ENCODE data around the gene E2F1.

Gene E2F1, protein sequence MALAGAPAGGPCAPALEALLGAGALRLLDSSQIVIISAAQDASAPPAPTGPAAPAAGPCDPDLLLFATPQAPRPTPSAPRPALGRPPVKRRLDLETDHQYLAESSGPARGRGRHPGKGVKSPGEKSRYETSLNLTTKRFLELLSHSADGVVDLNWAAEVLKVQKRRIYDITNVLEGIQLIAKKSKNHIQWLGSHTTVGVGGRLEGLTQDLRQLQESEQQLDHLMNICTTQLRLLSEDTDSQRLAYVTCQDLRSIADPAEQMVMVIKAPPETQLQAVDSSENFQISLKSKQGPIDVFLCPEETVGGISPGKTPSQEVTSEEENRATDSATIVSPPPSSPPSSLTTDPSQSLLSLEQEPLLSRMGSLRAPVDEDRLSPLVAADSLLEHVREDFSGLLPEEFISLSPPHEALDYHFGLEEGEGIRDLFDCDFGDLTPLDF

DNA sequence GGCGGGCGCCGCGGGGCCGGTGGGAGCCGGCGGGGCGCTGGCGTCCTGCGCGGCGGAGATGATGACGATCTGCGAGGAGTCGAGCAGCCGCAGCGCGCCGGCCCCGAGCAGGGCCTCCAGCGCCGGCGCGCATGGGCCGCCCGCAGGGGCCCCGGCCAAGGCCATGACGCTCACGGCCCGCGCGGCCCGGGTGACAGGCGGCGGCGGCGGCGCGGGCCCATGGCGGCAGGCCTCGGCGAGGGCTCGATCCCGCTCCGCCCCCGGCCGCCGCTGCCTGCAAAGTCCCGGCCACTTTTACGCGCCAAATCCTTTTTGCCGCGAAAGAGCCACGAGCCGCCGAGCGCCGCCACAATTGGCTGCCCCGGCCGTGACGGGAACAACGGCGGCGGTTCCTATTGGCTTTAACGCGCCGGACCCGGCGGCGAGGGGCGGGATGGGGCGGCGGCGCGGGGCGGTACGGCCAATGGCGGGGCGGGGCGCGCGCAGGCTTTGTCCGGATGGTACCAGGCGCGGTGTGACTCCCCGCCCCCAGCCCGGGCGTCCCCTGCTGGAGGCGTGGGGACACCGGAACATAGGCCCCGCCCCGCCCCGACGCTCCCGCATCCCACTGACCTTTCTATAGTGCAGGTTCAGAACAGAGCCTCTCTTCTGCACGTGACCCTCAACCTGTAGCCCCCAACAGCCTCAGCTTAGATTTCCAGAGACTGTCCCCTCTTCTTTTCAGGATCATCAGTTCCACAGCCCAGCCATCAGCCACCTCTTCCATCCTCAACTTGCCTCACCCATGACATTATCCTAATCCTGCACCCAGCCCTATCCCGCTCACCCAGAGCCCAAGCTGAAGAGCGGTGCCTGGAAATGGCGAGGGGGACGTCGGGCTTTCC lies at the start of gene E2F1:
Gene E2F1, minus strand, starts transcription at position 286 of the 884 bp plus-strand sequence. Its CDS starts 121 bp downstream, at position 165.
- peak; percentile 95 for DNase-seq

DNA sequence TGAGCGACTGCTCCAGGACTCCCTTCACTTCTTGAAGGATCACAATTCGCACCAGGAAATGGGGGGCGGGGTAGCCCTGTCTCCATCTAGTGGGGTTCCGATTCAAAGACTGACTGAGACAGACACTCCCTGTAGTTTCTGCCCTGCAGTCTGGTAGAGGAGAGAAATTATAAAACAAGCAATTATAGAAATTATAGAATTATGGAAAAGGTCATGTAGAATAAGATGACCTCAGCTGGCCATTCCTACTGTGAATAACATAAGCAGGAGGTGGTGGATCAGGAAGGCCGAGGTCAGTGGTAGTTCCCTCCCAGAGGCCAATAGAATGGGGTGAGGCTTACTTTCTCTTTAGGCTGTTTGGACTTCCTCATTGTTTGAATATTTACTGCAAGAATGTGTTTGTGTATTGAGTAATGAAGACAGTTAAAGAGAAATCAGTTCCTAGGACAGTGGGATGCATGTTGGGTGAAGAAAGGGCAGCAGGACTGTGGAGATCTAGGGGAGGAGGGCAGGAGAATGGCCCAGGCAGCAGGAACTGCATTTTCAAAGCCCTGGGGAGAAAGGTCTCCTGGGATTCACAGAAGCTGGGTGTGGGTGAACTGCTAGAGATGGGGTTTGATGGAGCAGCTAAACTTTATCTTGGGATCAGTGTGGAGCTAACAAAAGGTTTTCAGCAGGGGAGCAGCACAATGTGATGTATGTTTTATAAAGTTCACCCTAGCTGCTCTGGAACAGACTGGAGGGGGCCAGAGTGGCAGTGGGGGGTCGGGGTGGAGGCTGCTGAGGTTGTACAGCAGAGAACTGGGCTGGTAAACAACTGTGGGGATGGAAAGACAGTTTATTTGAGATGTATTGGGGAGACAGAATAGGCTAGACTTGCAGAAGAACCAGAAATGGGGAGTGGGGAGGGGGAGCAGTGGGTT lies 47.7 kb upstream of the E2F1 start:
- DNase-seq: no peak

DNA sequence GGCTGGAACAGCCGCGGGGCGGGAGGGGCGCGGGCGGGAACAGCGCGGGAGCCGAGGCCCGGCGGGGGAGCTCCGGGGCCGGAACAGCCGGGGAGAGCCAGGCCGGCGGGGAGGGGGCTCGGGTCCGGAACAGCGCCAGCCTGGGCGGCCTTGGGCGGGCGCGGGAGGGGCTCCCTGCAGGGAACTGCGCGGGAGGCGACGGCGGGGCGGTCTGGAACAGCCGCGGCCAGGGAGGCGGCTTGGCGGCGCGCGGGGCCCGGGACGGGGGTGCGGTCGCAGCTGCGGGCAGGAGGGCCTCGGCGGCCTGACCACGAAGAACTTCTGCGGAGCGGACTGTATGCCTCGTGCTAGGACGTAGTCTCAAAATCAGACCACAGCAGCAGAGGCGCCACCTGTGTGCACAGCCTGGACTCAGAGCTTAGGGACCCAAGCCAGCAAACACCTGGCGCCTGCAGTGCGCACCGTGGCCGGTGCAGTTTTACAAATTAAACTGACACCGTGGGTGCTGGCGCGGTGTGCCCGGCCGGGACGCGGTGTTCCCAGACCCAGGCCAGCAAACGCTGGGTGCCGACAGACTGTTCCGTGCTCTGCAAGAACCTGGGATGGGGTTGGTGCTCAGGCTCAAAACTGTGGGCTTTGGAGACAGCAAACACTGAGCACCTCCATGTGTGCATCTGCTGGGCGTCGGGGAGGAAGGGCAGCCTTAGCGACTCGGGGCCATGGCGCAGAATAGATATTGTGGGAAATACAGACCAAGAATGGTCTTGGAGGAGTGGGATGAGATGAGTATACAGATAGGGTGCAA lies 46.2 kb upstream of the E2F1 start:
- DNase-seq: peak; percentile 83

DNA sequence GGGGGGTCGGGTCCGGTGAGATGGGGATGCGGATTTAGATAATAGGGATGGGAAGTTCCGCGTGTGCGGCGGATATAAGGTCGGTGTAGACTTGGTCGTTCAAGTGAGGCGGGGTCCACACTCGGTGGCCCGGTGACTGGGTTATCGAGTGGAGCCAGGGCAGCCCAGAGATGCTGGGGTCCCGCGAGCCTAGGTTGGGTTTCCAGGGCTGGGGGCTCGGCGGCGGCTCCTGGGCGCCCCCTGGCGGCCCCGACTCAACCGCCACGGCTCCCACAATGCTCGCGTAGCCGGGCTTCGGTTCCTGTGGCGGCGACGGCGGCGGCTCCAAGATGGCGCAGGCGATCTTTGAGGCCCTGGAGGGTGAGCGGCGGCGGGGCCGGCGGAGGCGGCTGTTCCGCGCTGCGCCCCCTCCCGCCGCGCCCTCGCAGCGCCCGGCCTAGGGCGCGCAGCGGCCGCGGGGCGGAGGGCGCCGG lies 45.5 kb upstream of the E2F1 start, which contains the start of gene ZNF341:
Gene ZNF341, plus strand, starts transcription at position 304 of the 473 bp plus-strand sequence. Its CDS starts 26 bp downstream, at position 330.
- DNase-seq: peak; percentile 89

DNA sequence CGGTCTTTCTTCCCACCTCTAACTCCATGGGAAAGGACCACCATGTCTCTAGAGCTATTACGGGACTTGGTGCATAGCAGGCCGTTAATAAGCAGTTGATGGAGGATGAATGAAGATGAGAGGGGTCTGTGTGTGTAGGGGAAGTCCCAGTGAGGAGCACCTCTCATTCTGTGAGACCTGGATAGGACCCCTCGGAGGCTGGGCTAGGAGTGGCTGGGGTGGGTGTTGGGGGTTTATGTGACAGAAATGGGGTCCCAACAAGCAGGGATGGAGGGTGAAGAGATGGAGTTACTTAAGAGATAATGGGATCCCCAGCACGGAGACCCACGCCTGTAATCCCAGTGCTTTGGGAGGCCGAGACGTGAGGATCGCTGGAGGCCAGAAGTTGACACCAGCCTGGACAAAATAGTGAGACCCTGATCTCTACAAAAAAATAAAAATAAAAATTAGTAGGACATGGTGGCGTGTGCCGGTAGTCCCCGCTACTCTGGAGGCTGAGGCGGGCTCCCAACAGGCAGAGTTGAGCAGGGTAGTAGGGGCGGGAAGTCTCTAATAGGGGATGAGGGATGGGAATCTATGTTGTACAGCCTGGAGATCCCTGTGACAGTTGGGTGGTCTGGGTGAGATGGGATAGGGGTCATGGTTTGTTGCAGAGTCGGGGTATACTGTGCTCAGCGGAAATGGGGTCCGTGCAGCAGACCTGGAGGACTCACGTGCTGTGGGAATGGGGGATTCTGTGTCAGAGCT lies 44.9 kb upstream of the E2F1 start:
- DNase-seq: no peak

DNA sequence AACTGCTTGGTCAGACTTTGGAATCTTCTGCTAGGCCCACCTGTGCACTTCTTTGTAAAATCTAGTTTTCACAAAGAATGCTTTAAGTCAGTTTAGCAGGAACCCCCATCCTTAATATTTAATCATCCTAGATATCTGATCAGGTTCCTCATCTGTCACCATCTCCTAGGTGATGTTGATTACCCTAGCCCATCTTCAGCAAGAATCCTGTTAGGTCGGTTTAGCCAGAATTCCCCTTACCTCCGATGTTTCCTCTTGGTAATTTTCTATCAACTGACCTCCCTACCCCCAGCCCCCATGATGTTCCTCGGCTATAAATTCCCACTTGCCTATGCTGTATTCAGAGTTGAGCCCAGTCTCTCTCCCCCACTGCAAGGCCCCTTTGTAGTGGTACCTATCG lies 42.9 kb upstream of the E2F1 start:
- DNase-seq: no peak

DNA sequence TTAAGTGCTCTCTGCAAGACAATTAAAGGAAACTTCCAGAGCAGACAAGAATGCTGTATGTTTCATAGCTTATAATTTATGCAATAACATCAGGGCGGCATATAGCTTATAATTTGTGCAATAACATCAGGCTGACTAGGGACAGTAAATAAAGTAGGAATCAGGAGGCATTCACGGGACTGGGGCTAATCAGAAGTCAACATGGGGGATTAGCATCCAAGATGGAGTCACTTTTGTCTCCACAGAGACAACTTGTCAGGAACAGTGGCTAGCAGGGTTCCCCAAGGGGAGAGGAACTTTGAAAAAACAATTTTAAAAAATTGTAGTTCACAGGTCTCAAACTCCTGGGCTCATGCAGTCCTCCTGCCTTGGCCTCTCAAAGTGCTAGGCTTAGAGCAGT lies 42.3 kb upstream of the E2F1 start:
- DNase-seq: no peak

DNA sequence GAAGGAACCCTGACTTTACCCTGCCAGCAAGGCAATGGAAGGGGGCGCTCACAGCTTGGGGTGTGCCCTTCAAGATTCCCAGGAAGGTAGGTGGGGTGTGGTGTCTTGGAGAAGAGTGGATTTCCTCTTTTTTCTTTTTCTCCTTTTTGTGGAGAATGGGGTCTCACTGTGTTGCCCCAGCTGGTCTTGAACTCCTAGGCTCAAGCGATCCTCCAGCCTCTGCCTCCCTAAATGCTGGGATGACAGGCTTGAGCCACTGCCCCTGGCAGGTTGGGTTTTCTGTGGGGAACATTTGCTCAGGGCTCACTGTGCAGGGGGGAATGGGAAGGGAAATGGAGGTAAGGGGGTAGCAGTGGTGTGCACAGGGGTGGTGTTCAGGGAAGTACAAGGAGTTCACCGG lies 41.6 kb upstream of the E2F1 start:
- no peak for DNase-seq

DNA sequence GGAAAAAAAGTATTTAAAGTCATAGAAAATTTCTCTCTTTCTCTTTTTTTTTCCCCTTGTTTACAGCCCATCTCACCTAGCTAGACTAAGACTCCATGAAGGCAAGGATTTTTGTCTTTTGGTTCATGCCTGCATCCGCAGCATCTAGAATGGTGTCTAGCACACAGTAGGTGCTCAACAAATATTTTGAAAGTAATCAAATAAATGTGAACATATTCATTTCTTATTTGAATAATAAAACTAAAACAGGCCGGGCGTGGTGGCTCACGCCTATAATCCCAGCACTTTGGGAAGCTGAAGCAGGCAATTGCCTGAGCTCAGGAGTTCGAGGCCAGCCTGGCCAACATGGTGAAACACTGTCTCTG lies 40.9 kb upstream of the E2F1 start:
- no peak for DNase-seq

DNA sequence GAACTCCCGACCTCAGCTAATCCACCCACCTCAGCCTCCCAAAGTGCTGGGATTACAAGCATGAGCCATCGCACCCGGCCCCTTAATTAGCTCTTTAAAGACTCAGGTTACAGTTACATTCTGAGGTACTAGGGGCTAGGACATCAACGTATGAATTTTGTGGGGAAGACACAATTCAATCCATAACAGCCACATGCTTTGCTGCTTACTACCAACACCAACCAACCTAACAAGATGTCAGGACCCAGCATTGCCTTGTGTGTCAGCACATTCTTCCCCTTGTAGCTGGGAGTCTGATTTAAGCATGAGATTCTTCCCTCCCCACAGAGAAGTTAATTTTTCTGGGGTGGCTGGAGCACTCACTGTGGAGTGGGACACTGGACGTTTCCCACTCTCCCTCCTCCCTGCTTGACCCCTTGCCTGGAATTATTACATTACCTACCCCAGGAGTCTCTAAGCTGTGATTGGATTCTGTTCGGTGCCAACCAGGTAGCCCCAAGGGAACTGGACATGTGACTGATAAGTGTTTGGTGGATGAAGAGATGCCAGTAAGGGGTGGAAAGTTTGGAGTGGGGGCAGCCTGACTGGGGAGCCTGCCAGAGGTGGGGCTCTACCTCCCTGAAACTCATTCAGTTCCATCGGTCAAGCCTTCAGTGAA lies 39.6 kb upstream of the E2F1 start:
- no peak for DNase-seq

DNA sequence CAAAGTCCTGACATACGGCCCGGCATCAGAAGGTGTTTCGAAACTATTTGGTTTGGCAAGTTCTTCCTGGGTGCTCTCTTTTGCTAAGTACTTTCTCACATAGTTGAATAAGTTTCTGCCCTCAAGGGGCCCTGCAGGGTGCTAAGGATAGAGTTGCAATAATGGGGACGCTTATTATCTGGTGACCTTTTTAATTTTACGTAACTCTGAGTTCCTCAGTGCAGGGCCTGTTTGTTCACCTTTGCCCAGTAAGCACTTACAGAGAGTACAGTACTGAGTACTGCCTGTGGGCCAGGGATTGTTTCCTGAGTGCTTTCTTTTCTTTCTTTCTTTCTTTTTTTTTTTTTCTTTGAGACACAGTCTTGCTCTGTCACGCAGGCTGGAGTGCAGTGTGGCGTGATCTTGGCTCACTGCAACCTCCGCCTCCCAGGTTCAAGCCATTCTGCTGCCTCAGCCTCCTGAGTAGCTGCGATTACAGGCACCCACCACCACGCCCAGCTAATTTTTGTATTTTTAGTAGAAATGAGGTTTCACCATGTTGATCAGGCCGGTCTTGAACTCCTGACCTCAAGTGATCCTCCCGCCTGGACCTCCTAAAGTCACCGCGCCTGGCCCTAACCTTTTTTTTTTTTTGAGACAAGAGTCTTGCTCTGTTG lies 38.4 kb upstream of the E2F1 start:
- DNase-seq: no peak

DNA sequence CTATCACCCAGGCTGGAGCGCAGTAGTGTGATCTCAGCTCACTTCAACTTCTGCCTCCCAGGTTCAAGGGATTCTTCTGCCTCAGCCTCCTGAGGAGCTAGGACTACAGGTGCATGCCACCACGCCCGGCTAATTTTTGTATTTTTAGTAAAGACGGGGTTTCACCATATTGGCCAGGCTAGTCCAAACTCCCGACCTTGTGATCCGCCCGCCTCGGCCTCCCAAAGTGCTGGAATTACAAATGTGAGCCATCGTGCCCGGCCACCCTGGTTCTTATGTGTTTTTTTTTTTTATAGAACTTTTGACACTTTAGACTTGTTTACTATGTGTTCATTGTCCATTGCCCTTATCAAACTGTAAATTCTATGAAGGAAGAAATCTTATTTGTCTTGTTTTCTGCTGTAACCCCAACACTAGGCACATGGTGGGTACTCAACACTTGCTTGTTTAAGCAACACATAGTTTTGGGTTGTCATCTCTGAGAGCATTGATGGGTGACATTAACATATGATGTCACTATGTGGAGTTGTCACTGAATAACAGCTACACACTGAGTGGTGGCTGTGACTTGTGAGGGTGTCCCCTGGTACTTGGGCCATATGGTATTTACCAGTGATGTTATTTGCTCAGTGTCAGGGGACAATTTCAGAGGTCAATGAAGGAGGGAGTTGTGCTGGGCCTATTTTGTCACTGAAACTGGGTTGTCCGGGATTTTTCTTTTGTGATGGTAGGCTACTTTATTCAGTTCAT lies 35.4 kb upstream of the E2F1 start:
- DNase-seq: no peak

DNA sequence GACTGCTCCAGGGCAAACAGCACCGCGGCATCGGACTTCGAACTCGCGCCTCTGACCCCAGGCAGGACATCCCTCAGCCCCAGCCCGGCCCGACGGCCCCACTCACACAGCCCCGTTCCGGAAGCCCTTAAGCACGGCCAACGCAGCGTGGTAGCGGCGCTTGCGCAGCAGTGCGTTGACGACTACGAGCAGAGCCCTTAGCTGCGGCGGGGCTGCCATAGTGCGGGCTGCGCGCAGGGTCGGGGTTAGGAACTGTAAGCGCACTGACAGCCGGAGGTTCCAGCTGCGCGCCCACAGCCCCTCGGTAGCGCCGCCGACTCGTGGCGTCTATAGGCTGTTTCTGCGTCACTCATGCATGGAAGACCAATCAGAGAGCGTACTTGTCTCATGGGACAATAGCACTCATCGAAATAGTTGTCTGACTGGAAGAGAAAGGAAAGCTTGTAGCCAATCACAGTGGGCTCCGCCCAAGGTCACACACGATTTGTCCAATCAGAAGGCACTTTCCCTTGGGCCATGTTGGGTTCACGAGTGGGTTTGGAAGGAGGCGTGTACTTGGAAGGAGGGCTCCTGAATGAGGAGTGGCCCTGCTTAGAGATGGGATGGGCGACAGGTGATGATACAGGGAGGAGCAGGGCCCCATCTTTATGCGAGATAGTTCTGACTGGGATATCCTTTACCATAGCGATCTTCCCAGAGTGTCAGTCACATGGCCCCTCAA lies 34.0 kb upstream of the E2F1 start, which contains the start of gene PXMP4:
Gene PXMP4, minus strand, starts transcription at position 322 of the 721 bp plus-strand sequence. Its CDS starts 103 bp downstream, at position 219.
- DNase-seq: peak; percentile 77

DNA sequence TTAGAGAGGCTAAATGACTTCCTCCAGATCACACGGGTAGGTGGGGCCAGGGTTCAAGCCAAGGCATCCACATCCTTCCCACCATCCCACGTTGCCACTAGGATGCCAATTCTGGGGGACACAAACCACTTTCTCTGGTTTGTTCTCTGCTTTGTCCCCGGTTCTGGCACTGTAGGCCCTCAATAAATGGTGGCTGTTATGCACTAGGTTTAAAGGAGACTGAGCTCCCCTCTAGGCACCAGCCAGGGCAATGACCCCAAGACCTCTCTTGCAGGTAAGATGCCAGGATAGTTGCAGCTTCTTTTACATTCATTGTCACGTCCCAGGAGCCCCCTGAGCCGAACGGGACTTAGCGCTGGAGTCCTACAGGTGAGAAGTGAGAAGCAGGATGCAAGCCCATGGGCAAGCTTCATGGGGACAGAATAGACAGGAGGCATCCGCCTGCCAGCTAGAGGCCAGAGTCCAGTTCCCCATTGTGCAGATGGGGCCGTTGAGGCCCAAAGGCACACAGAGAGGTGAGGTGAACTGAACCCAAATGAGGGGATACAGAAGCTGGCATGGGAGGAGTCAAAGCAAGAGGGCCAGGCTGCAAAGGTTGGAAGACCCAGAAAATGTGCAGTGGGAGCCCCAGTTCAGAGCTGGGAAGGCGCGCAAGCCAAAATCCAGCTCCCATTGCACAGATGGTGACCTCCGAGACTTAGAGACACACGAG lies 33.2 kb upstream of the E2F1 start:
- no peak for DNase-seq

DNA sequence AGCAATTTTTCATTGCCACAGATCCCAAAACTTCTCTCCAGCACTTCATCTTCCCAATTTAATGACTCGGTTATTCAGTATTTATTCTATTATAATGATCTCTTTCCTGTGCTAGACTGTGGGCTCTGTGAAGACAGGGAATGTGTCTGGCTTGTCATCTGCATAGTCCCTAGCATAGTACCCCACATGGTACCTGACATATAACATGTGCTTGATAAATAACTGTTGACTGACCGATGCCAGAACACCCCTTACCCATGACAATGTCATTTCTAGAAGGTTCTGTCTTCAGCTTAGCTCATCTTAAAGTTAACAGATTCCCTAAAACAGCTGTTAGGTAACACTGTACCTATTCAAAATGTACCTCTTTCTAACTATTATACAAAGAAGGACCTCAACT lies 30.3 kb upstream of the E2F1 start:
- no peak for DNase-seq

DNA sequence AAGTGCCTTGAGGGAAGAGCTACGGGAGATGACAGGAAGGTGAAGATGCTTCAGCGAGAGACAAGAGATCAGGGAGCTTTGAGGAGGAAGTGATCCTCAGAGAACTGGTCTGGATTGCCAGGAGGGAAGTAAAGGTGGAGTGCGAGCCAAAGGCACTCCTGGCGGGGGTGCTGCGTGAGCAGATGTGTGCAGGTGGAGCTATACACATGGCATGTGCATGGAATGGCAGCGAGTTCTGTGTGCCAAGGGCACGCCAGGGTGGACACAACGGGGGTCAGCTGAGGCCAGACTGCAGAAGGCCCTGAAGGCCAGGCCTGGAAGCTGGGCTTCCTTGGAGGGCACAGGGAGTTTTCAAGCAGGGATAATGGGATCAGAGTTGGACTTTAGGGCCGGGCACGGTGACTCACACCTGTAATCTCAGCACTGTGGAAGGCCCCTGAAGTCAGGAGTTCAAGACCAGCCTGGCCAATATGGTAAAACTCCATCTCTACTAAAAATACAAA lies 27.7 kb upstream of the E2F1 start:
- DNase-seq: no peak

DNA sequence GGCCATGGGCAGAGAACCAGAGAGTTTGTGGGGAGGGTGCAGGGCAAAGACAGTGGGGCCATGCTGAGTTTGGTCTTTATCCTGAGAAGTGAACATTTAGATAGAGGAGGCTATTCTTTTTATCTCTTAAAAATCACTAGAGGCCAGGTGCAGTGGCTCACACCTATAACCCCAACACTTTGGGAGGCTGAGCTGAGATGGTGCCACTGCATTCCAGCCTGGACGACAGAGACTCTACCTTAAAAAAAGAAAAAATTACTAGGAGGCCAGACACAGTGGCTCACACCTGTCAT lies 25.2 kb upstream of the E2F1 start:
- no peak for DNase-seq

Measured in stimulated activated CD4-positive, alpha-beta T cell treated with anti-CD3 and anti-CD28 coated beads, Interleukin-4, amount 100 ng/mL, for 1 hour (primary cell).